ENCODE measurements around the gene PCNX3.
A peak's percentile ranks its signal among the peaks of the same experiment; 100 is the strongest.
"Not testable (repeated sequence)": the region's sequence is repeated elsewhere in the genome, so short reads cannot be mapped to it uniquely, and the experiment has no call there.

Gene PCNX3

GRCh38 chr11:65634905-65635731, 19.5 kb downstream of the PCNX3 start:
- TF ChIP-seq, protein P1, sequence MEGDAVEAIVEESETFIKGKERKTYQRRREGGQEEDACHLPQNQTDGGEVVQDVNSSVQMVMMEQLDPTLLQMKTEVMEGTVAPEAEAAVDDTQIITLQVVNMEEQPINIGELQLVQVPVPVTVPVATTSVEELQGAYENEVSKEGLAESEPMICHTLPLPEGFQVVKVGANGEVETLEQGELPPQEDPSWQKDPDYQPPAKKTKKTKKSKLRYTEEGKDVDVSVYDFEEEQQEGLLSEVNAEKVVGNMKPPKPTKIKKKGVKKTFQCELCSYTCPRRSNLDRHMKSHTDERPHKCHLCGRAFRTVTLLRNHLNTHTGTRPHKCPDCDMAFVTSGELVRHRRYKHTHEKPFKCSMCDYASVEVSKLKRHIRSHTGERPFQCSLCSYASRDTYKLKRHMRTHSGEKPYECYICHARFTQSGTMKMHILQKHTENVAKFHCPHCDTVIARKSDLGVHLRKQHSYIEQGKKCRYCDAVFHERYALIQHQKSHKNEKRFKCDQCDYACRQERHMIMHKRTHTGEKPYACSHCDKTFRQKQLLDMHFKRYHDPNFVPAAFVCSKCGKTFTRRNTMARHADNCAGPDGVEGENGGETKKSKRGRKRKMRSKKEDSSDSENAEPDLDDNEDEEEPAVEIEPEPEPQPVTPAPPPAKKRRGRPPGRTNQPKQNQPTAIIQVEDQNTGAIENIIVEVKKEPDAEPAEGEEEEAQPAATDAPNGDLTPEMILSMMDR (conservative IDR thresholded peaks at IDR 0.05; ENCODE audit: low read depth), result no peak
- no peak for DNase-seq (ENCODE audit: low spot score)
- ChIA-PET CTCF (no interaction called here), POLR2A (ENCODE audit: low non-redundant PET) (interaction anchor here (0.6 kb wide), 1 partner anchor 30 kb away, joined by 3 read pairs; no protein-coding TSS in a partner anchor)
- peak overlapping the region; percentile 87; the same call in 1 of the 2 replicates for H3K27ac ChIP-seq

DNA sequence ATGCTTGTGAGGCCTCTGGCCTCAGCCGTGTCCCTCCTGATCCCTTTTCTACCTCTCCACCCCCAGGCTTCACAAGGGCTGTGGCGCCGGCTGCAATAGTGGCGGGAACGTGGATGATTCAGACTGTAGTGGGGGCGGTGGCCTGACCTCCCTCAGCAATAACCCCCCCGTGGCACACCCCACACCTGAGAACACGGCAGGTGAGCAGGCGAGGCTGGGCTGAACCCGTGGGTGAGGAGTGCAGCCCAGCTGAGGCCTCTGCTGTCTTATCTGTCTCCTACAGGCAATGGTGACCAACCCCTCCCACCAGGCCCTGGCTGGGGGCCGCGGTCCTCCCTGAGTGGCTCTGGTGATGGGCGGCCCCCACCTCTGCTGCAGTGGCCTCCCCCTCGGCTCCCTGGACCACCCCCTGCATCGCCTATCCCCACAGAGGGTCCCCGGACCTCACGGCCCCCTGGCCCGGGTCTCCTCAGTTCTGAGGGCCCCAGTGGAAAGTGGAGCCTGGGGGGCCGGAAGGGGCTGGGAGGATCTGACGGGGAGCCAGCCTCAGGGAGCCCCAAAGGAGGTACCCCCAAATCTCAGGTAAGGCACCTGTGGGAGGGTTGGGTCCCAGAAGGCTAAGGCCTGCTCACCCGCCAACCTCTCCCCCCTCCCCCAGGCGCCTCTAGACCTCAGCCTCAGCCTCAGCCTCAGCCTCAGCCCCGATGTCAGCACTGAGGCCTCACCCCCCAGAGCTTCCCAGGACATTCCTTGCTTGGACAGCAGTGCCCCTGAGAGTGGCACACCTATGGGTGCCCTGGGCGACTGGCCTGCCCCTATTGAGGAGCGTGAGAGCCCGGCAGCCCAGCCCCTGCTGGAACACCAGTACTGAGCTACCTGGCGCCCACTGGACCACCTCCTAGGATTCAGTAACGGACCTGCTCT, 20.8 kb downstream of the PCNX3 start:
- POLR2A ChIA-PET (ENCODE audit: low non-redundant PET), result no interaction called here
- DNase-seq (ENCODE audit: low spot score), result no peak
- TF ChIP-seq, protein P1 (conservative IDR thresholded peaks at IDR 0.05; ENCODE audit: low read depth), result no peak
- H3K27ac ChIP-seq, result peak overlapping the region; percentile 87
- CTCF ChIA-PET, result interaction anchor here (0.7 kb wide), 1 partner anchor 11 kb away, joined by 4 read pairs; no protein-coding TSS in a partner anchor

DNA sequence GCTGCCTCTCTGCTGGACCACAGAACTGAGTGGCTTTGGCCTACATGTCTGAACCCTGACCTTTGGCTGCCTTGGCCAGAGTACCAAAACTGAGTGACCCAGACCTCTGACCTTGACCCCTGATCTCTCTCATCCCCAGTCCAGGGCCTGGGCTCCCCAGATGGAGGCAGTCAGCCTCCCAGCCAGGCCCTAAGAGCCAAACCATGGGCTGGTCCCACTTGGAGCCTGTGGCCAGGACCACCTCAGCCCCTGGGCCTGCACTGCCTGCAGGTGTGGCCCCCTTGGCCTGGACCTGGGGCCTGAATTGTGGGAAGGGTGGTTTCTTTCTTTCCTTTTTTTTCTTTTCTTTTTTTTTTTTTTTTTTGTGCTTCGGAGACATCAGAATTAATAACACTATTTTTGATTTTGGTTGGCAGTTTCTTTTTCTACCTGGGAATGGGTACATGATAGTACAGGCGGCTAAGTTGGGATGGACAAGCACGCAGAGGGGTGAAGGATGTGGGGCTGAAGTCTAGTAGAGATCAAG, 21.5 kb downstream of the PCNX3 start:
- ChIA-PET CTCF (interaction anchor here (0.7 kb wide), 1 partner anchor 12 kb away, joined by 4 read pairs; no protein-coding TSS in a partner anchor), POLR2A (ENCODE audit: low non-redundant PET) (interaction anchor here (0.7 kb wide), 1 partner anchor 140 kb away, joined by 3 read pairs; no protein-coding TSS in a partner anchor)
- TF ChIP-seq, protein P1 (conservative IDR thresholded peaks at IDR 0.05; ENCODE audit: low read depth), result no peak
- no peak for DNase-seq (ENCODE audit: low spot score)
- peak overlapping the region; percentile 87 for H3K27ac ChIP-seq

DNA sequence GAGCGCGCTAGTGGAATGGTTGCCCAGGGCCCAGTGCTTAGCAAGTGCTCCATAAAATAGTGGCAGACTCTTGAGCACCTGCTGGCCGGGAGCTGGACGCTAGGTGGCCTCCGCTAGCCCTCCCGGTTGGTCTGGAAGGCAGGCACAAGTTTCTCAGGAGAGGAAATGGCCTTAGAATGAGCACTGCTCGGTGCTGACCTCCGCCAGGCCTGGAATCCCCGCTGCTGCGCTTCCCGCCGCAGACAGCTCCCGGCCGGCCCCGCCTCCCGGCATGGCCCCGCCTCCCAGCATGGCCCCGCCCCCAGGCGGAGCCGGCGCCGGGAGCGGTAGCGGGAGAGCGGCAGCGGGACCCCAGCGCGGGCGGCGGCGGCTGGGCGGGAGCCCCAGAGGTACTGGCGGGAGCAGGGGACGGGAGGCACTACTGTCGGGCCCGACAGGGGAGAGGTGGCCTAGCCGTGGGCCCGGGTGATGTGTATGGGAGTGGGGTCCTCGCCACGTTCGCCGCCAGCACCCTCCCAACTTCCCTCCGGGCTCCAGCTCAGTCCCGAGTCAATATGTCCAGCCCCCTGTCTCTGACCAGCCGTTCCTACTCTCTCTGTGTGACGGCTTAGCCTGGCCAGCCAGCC, 22.3 kb downstream of the PCNX3 start, which contains the start of gene SIPA1:
SIPA1 (plus strand) TSS at position 308 of the 626 bp plus-strand sequence. CDS start 2,821 bp downstream, outside the sequence.
- TF ChIP-seq, protein P1 (conservative IDR thresholded peaks at IDR 0.05; ENCODE audit: low read depth), result no peak; the same call in 1 of the 2 replicates
- peak; percentile 74 for DNase-seq (ENCODE audit: low spot score)
- ChIA-PET CTCF (interaction anchor here (0.6 to 1.5 kb wide), 5 partner anchors 9 to 180 kb away, joined by 3 to 9 read pairs (median 5); no protein-coding TSS in a partner anchor), POLR2A (ENCODE audit: low non-redundant PET) (interaction anchor here (0.6 to 0.7 kb wide), 3 partner anchors 15 to 141 kb away, joined by 3 read pairs; no protein-coding TSS in a partner anchor)
- peak within 1 kb of the TSS; percentile 87 for H3K27ac ChIP-seq

DNA sequence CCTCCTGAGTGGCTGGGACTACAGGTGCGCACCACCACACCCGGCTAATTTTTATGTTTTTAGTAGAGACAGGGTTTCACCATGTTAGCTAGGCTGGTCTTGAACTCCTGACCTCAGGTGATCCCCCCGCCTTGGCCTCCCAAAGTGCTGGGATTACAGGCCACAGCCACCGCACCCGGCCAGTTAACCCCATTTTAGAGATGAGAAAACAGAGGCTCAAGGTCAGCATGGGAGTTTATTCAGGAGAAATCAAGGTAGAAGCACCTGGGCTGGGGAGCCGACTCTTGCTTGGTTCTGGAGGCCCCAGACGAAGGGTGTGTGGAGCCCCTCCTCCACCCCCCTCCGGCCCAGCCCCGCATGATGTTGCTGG, 23.6 kb downstream of the PCNX3 start:
- peak overlapping the region; percentile 87 for H3K27ac ChIP-seq
- CTCF ChIA-PET, result interaction anchor here (0.5 to 1.5 kb wide), 3 partner anchors 15 to 245 kb away, joined by 3 to 5 read pairs (median 4); no protein-coding TSS in a partner anchor
- POLR2A ChIA-PET (ENCODE audit: low non-redundant PET); DNase-seq (ENCODE audit: low spot score): not testable (repeated sequence)

- DNase-seq (ENCODE audit: low spot score), result no peak
- ChIA-PET POLR2A (ENCODE audit: low non-redundant PET) (no interaction called here), CTCF (no interaction called here)
- TF ChIP-seq, protein P1 (conservative IDR thresholded peaks at IDR 0.05; ENCODE audit: low read depth), result no peak
- peak overlapping the region; percentile 87 for H3K27ac ChIP-seq
Measured at GRCh38 chr11:65639623-65640482, 24.3 kb downstream of the PCNX3 start.

Measured in RWPE1 (cell line).